K562 (cell line): ENCODE measurements around the gene TRIP6. TPM values are rescaled to one million over a fixed set of nuclear protein-coding genes. Genes with fewer than 3 reads are reported as not detected.
A peak's percentile ranks its signal among the peaks of the same experiment; 100 is the strongest.

Source experiments
- CCAR2 ChIP-seq: fragments of 200-400 bp; formaldehyde crosslinking; IDR thresholded peaks from 2 replicates; pipeline ENCODE4 v1.6.1; 2017; ENCODE audit warnings: mild to moderate bottlenecking, low read depth, low read length
- CHD1 ChIP-seq: fragments of 200-600 bp; sonication (generic); IDR thresholded peaks from one replicate; pipeline ENCODE4 v1.6.1; 2012; ENCODE audit warnings: mild to moderate bottlenecking, moderate library complexity, low read length, inconsistent platforms
- E2F8 ChIP-seq: fragments of 450-650 bp; IDR thresholded peaks from 2 replicates; pipeline ENCODE4 v1.7.1; 2018; ENCODE audit warnings: mild to moderate bottlenecking, low read depth; ENCODE audit not compliant: partially characterized antibody
- EP400 ChIP-seq: fragments of 450-650 bp; IDR thresholded peaks from 2 replicates; pipeline ENCODE4 v1.6.1; 2017; ENCODE audit warnings: antibody characterized with exemption, mild to moderate bottlenecking, moderate library complexity
- HLTF ChIP-seq: fragments of 450-650 bp; IDR thresholded peaks from 2 replicates; pipeline ENCODE4 v1.6.1; 2016
- KHSRP ChIP-seq: fragments of 450-650 bp; IDR thresholded peaks from 2 replicates; pipeline ENCODE4 v1.6.1; 2017
- MTA2 ChIP-seq: fragments of 450-650 bp; IDR thresholded peaks from 2 replicates; pipeline ENCODE4 v1.6.1; 2016; ENCODE audit warnings: low read depth
- NFATC3 ChIP-seq: fragments of 450-650 bp; IDR thresholded peaks from 2 replicates; pipeline ENCODE4 v1.6.1; 2017; ENCODE audit warnings: mild to moderate bottlenecking
- NFIC ChIP-seq: fragments of 450-650 bp; IDR thresholded peaks from 2 replicates; pipeline ENCODE4 v1.6.1; 2017; ENCODE audit warnings: mild to moderate bottlenecking, inconsistent platforms
- NKRF ChIP-seq: fragments of 450-650 bp; IDR thresholded peaks from 2 replicates; pipeline ENCODE4 v1.6.1; 2016; ENCODE audit warnings: borderline replicate concordance
- NR1H2 ChIP-seq: sonication (generic); formaldehyde crosslinking; IDR thresholded peaks from 2 replicates; pipeline ENCODE4 v1.4.0; 2020; ENCODE audit warnings: mild to moderate bottlenecking, missing genetic modification reagents
- POLR2H ChIP-seq: IDR thresholded peaks from 2 replicates; pipeline ENCODE4 v1.6.1; 2016; ENCODE audit warnings: missing genetic modification characterization, low read depth, mild to moderate bottlenecking, control low read depth, missing compliant biosample characterization, moderate library complexity
- RFX1 ChIP-seq: fragments of 450-650 bp; IDR thresholded peaks from 2 replicates; pipeline ENCODE4 v1.6.1; 2016; ENCODE audit warnings: mild to moderate bottlenecking, moderate library complexity
- TAL1 ChIP-seq: fragments of 450-650 bp; IDR thresholded peaks from 2 replicates; pipeline ENCODE4 v1.6.1; 2016; ENCODE audit warnings: mild to moderate bottlenecking
- TFE3 ChIP-seq: fragments of 450-650 bp; formaldehyde crosslinking; IDR thresholded peaks from 2 replicates; pipeline ENCODE4 v1.4.0; 2020; ENCODE audit warnings: mild to moderate bottlenecking, mixed read lengths
- THRA ChIP-seq: fragments of 450-650 bp; IDR thresholded peaks from 2 replicates; pipeline ENCODE4 v1.6.1; 2017; ENCODE audit warnings: mild to moderate bottlenecking, moderate library complexity
- ZBTB7A ChIP-seq: IDR thresholded peaks from 2 replicates; pipeline ENCODE4 v1.6.1; 2011; ENCODE audit warnings: low read depth, mild to moderate bottlenecking, low read length, moderate library complexity, borderline replicate concordance; ENCODE audit not compliant: control insufficient read depth
- ZFP36 ChIP-seq: fragments of 150-350 bp; IDR thresholded peaks from 2 replicates; pipeline ENCODE4 v1.6.1; 2018; ENCODE audit warnings: low read length, low read depth; ENCODE audit not compliant: partially characterized antibody
- ZNF140 ChIP-seq: fragments of 250-450 bp; sonication (Bioruptor Pico); IDR thresholded peaks from 2 replicates; pipeline ENCODE4 v1.8.0; 2021; ENCODE audit warnings: moderate library complexity, mild to moderate bottlenecking, inconsistent platforms
- ZNF146 ChIP-seq: IDR thresholded peaks from one replicate; pipeline ENCODE4 v1.6.1; 2018; ENCODE audit warnings: missing compliant biosample characterization; ENCODE audit not compliant: unreplicated experiment
- ZNF280A ChIP-seq: fragments of 450-650 bp; IDR thresholded peaks from 2 replicates; pipeline ENCODE4 v1.6.1; 2018; ENCODE audit warnings: mild to moderate bottlenecking, low read depth; ENCODE audit not compliant: partially characterized antibody
- polyA plus RNA-seq, 8 experiments: library from polyadenylated mRNA; depleted of rRNA in 4 of 8; stranded (reverse) in 5 of 8; unstranded in 3 of 8; fragments of >200 nt; fragmentation: Nextera tagmentation in 2 of 8; fragmentation: Illumina TruSeq in 1 of 8; extraction: Ambion mirVana in 2 of 8; extraction: Trizol in 1 of 8; gene quantifications; 2 replicates each; pipeline versions ENCODE4 v1.2.1 to v1.2.3, GENCODE V29; 2011 to 2014; ENCODE audit warnings: inconsistent platforms in 1 of 8, missing spikeins in 1 of 8
- total RNA-seq, 7 experiments: library from RNA; depleted of rRNA in 6 of 7; stranded (reverse); fragments of >200 nt in 6 of 7; fragmentation: Illumina TruSeq in 2 of 7; extraction: Trizol in 2 of 7; gene quantifications; 2 replicates each; pipeline versions ENCODE4 v1.2.1 to v1.2.3, GENCODE V29; 2011 to 2021; ENCODE audit warnings: low replicate concordance in 1 of 7

TRIP6 gene
- total and polyA plus RNA-seq, 9 of the 15 experiments (the other 6 are each of a cell fraction or from before 2014, with no cell fraction given), result 5.9 to 141 (median 54.0) TPM

GRCh38 chr7:100829150-100829716 lies 38.0 kb upstream of the TRIP6 start (continued):
- TF ChIP-seq CHD1 (no peak), CCAR2 (no peak), RFX1 (no peak), NFIC (peak; percentile 97), NFATC3 (no peak), TFE3 (CRISPR knock-in tag) (no peak), ZFP36 (no peak), TAL1 (peak; percentile 89), THRA (no peak), E2F8 (no peak), ZNF280A (no peak), KHSRP (no peak), NKRF (peak; percentile 16; the same call in 1 of the 2 replicates), POLR2H (no peak), NR1H2 (no peak), ZNF140 (CRISPR knock-in tag) (no peak), EP400 (no peak), MTA2 (peak; percentile 87), ZNF146 (CRISPR knock-in tag) (no peak), HLTF (no peak), ZBTB7A (peak; percentile 95; the same call in 1 of the 2 replicates)
